Measurements from ENCODE around the gene CDH22. TPM values are rescaled to one million over a fixed set of nuclear protein-coding genes. Genes with fewer than 3 reads are reported as not detected.

Gene CDH22
- total and polyA plus RNA-seq, 2 donors (not counting 1 experiment from before 2014, with no cell fraction given): not detected

DNA sequence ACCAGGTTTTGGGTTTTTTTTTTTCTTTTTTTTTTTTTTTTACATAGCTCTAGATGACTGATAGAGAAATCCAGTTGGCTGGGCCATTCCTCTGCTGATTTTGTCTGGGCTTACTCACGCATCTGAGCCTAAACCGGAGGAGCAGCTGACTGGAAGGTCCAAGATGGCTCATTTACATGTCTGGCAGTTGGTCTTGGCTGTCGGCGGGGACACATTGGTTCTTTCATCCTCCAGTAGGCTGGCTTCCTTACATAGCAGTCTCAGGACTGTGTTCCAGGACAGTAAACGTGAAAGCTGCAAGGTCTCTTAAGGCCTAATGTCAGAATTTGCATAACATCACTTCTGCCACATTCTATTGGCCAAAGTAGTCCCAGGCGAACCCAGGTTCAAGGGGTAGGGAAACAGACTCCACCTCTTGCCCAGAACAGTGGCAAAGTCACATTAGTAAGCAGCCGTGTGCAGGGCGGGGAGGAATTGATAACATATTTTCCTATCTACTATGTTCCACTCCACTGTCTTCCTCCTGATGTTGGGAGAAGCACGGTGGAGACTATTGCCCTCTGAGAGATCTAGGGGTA is 87.0 kb downstream of the CDH22 start:
- Histone ChIP-seq H3K4me2 (replicated peaks; ENCODE audit: low read depth, low read length, poor library complexity, severe bottlenecking) (no peak overlapping the region), H3K9ac (ENCODE audit: low read length) (no peak overlapping the region), H3K36me3 (replicated peaks in 1 of 2; ENCODE audit: control extremely low read depth in 1 of 2, control insufficient read depth in 1 of 2, extremely low read depth in 1 of 2, insufficient read depth in 2 of 2, low read length in 1 of 2) (no peaks in the 10 kb centered on the region), H4K20me1 (ENCODE audit: control insufficient read depth, insufficient read depth, low read length, poor library complexity, severe bottlenecking) (no peaks in the 10 kb centered on the region), H2AFZ (ENCODE audit: insufficient read depth, low read depth, low read length, poor library complexity, severe bottlenecking) (no peak overlapping the region), H3K4me3 (ENCODE audit: control extremely low read depth in 1 of 5, extremely low read depth in 1 of 5, insufficient read depth in 1 of 5, low read depth in 2 of 5, low read length in 4 of 5) (no peak overlapping the region), H3K27me3 (replicated peaks in 1 of 4; ENCODE audit: control extremely low read depth in 1 of 4, control insufficient read depth in 3 of 4, insufficient read depth in 4 of 4, low read length in 3 of 4) (peaks cover 0 to under 1% (median 0%) of the 10 kb centered on the region in 4 experiments), H3K27ac (ENCODE audit: low read length in 2 of 2) (no peak overlapping the region), H3K79me2 (ENCODE audit: control insufficient read depth, insufficient read depth, low read length) (no peaks in the 10 kb centered on the region), H3K9me3 (ENCODE audit: control extremely low read depth in 1 of 3, control insufficient read depth in 2 of 3, insufficient read depth in 1 of 3, low read length in 2 of 3) (no peaks in the 10 kb centered on the region), H3K4me1 (ENCODE audit: control insufficient read depth in 2 of 2, insufficient read depth in 2 of 2, low read length in 2 of 2) (no peaks in the 10 kb centered on the region)
- ChIA-PET CTCF (no interaction called here), POLR2A (no interaction called here)
- Mint-ChIP-seq H3K4me1 (no peaks in the 10 kb centered on the region), H3K27ac (no peak overlapping the region), H3K4me3 (no peak overlapping the region), H3K27me3 (peaks cover 21% of the 10 kb centered on the region), H3K9me3 (ENCODE audit: insufficient read depth) (no peaks in the 10 kb centered on the region)
- no peak for TF ChIP-seq EZH2 (IDR thresholded peaks at IDR 0.05; ENCODE audit: borderline replicate concordance, insufficient read depth, low read depth, low read length, poor library complexity, severe bottlenecking)
- TF ChIP-seq, protein P1, sequence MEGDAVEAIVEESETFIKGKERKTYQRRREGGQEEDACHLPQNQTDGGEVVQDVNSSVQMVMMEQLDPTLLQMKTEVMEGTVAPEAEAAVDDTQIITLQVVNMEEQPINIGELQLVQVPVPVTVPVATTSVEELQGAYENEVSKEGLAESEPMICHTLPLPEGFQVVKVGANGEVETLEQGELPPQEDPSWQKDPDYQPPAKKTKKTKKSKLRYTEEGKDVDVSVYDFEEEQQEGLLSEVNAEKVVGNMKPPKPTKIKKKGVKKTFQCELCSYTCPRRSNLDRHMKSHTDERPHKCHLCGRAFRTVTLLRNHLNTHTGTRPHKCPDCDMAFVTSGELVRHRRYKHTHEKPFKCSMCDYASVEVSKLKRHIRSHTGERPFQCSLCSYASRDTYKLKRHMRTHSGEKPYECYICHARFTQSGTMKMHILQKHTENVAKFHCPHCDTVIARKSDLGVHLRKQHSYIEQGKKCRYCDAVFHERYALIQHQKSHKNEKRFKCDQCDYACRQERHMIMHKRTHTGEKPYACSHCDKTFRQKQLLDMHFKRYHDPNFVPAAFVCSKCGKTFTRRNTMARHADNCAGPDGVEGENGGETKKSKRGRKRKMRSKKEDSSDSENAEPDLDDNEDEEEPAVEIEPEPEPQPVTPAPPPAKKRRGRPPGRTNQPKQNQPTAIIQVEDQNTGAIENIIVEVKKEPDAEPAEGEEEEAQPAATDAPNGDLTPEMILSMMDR (IDR thresholded peaks at IDR 0.05): no peak
- DNase-seq (no peak), ATAC-seq (ENCODE audit: low read depth) (no peak)
- intact Hi-C loops (cut with micrococcal nuclease): no loop called here
- WGBS (ENCODE audit: insufficient coverage): 90% methylated on average over 5 of the region's 9 CpGs

DNA sequence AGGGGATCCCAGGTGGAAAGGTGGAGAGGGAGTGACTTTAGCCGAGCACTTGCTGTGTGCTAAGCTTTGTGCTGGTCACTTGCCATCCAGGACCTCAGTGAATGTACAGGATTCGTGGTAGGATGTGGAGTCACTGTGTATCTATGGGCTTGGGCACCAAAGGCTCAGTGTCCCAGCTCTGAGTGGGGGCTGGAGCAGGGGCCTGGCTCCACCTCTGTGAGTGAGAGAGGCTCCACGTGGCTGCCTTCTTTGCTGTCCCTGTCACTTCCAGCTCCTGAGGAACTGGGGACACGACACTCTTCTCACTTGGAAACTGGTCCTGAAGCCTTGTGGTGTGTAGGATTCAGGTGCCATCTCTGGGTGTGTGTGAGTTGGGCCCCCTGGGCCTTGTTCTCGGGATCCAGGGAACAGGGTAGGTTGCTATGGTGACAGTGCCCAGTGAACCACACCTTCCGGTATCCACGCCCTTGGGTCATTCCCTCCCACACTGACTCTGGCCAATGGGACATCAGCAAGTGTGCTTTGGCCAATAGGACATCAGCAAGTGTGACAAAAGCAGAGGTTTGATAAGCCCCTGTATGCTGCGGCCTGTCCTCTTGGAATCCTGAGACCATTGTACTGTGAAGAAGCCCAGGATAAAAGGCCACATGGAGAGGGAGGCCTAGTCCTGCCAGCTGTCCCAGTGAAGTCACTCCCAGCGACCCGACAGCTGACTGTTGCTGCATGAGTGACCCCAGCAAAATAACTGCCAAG is 87.7 kb downstream of the CDH22 start:
- Histone ChIP-seq H3K79me2 (ENCODE audit: control insufficient read depth, insufficient read depth, low read length) (no peaks in the 10 kb centered on the region), H3K36me3 (replicated peaks in 1 of 2; ENCODE audit: control extremely low read depth in 1 of 2, control insufficient read depth in 1 of 2, extremely low read depth in 1 of 2, insufficient read depth in 2 of 2, low read length in 1 of 2) (no peaks in the 10 kb centered on the region), H3K9ac (ENCODE audit: low read length) (no peak overlapping the region), H4K20me1 (ENCODE audit: control insufficient read depth, insufficient read depth, low read length, poor library complexity, severe bottlenecking) (no peaks in the 10 kb centered on the region), H3K4me3 (ENCODE audit: control extremely low read depth in 1 of 5, extremely low read depth in 1 of 5, insufficient read depth in 1 of 5, low read depth in 2 of 5, low read length in 4 of 5) (no peak overlapping the region), H3K9me3 (ENCODE audit: control extremely low read depth in 1 of 3, control insufficient read depth in 2 of 3, insufficient read depth in 1 of 3, low read length in 2 of 3) (no peaks in the 10 kb centered on the region), H3K27ac (ENCODE audit: low read length in 2 of 2) (no peak overlapping the region), H2AFZ (ENCODE audit: insufficient read depth, low read depth, low read length, poor library complexity, severe bottlenecking) (no peak overlapping the region), H3K4me1 (ENCODE audit: control insufficient read depth in 2 of 2, insufficient read depth in 2 of 2, low read length in 2 of 2) (no peaks in the 10 kb centered on the region), H3K4me2 (replicated peaks; ENCODE audit: low read depth, low read length, poor library complexity, severe bottlenecking) (no peak overlapping the region), H3K27me3 (replicated peaks in 1 of 4; ENCODE audit: control extremely low read depth in 1 of 4, control insufficient read depth in 3 of 4, insufficient read depth in 4 of 4, low read length in 3 of 4) (no peaks in the 10 kb centered on the region)
- POLR2A ChIA-PET: no interaction called here
- no peak overlapping the region for H3K4me3 Mint-ChIP-seq
- ATAC-seq (ENCODE audit: low read depth) (no peak), DNase-seq (no peak)
- intact Hi-C loops (cut with micrococcal nuclease): no loop called here
- H3K9me3 Mint-ChIP-seq (ENCODE audit: insufficient read depth): no peaks in the 10 kb centered on the region
- CTCF ChIA-PET: no interaction called here
- peaks cover 19% of the 10 kb centered on the region for H3K27me3 Mint-ChIP-seq
- no peaks in the 10 kb centered on the region for H3K4me1 Mint-ChIP-seq
- WGBS (ENCODE audit: insufficient coverage): 71% methylated on average over 7 of the region's 10 CpGs
- H3K27ac Mint-ChIP-seq: no peak overlapping the region
- TF ChIP-seq, protein P1 (IDR thresholded peaks at IDR 0.05): no peak
- TF ChIP-seq EZH2 (IDR thresholded peaks at IDR 0.05; ENCODE audit: borderline replicate concordance, insufficient read depth, low read depth, low read length, poor library complexity, severe bottlenecking): no peak
